Measurements from ENCODE around the gene ALDH16A1.

DNA sequence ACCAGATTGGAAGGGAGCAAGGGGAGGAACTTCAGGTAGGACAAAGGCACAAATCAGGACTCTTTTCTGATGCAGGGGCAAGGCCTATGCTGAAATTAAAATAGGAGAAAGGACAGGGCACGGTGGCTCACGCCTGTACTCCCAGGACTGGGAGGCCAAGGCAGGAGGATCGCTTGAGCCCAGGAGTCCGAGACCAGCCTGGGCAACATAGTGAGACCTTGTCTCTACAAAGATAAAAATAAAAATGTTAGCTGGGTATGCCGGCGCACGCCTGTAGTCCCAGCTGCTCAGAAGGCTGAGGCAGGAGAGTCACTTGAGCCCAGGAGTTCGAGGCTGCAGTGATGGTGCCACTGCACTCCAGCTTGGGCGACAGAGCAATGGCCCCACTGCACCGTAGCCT lies 17.4 kb upstream of the ALDH16A1 start:
- TF ChIP-seq, protein P1, sequence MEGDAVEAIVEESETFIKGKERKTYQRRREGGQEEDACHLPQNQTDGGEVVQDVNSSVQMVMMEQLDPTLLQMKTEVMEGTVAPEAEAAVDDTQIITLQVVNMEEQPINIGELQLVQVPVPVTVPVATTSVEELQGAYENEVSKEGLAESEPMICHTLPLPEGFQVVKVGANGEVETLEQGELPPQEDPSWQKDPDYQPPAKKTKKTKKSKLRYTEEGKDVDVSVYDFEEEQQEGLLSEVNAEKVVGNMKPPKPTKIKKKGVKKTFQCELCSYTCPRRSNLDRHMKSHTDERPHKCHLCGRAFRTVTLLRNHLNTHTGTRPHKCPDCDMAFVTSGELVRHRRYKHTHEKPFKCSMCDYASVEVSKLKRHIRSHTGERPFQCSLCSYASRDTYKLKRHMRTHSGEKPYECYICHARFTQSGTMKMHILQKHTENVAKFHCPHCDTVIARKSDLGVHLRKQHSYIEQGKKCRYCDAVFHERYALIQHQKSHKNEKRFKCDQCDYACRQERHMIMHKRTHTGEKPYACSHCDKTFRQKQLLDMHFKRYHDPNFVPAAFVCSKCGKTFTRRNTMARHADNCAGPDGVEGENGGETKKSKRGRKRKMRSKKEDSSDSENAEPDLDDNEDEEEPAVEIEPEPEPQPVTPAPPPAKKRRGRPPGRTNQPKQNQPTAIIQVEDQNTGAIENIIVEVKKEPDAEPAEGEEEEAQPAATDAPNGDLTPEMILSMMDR (IDR thresholded peaks at IDR 0.05; ENCODE audit: insufficient read depth, low read length): no peak
- no peak for TF ChIP-seq POLR2AphosphoS5 (IDR thresholded peaks at IDR 0.05; ENCODE audit: low read depth)
- TF ChIP-seq, protein P2, sequence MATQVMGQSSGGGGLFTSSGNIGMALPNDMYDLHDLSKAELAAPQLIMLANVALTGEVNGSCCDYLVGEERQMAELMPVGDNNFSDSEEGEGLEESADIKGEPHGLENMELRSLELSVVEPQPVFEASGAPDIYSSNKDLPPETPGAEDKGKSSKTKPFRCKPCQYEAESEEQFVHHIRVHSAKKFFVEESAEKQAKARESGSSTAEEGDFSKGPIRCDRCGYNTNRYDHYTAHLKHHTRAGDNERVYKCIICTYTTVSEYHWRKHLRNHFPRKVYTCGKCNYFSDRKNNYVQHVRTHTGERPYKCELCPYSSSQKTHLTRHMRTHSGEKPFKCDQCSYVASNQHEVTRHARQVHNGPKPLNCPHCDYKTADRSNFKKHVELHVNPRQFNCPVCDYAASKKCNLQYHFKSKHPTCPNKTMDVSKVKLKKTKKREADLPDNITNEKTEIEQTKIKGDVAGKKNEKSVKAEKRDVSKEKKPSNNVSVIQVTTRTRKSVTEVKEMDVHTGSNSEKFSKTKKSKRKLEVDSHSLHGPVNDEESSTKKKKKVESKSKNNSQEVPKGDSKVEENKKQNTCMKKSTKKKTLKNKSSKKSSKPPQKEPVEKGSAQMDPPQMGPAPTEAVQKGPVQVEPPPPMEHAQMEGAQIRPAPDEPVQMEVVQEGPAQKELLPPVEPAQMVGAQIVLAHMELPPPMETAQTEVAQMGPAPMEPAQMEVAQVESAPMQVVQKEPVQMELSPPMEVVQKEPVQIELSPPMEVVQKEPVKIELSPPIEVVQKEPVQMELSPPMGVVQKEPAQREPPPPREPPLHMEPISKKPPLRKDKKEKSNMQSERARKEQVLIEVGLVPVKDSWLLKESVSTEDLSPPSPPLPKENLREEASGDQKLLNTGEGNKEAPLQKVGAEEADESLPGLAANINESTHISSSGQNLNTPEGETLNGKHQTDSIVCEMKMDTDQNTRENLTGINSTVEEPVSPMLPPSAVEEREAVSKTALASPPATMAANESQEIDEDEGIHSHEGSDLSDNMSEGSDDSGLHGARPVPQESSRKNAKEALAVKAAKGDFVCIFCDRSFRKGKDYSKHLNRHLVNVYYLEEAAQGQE (IDR thresholded peaks at IDR 0.05; ENCODE audit: insufficient replicate concordance, low read depth): no peak

Measured in HL-60 (cell line).